K562 (cell line): ENCODE results near the gene GALNS. TPM values are rescaled to one million over a fixed set of nuclear protein-coding genes. Genes with fewer than 3 reads are reported as not detected.

Experiments
- FOS ChIP-seq: IDR thresholded peaks from 3 replicates; pipeline ENCODE4 v1.6.1; 2011; ENCODE audit not compliant: insufficient read length; ENCODE audit errors: extremely low read depth
- GATA2 ChIP-seq: sonication (generic); formaldehyde crosslinking; IDR thresholded peaks from 2 replicates; pipeline ENCODE4 v1.4.0; 2020; ENCODE audit warnings: mild to moderate bottlenecking, missing genetic modification reagents
- GTF2F1 ChIP-seq: IDR thresholded peaks from 2 replicates; pipeline ENCODE4 v1.6.1; 2011; ENCODE audit warnings: low read depth, low read length, improper control_type of control experiment
- HMG20B ChIP-seq: fragments of 250-450 bp; sonication (Bioruptor Pico); IDR thresholded peaks from 2 replicates; pipeline ENCODE4 v1.5.0; 2021; ENCODE audit warnings: mild to moderate bottlenecking
- KLF16 ChIP-seq: IDR thresholded peaks from 2 replicates; pipeline ENCODE4 v1.6.1; 2016; ENCODE audit warnings: antibody characterized with exemption
- L3MBTL2 ChIP-seq: fragments of 450-650 bp; IDR thresholded peaks from 2 replicates; pipeline ENCODE4 v1.6.1; 2016; ENCODE audit warnings: mild to moderate bottlenecking, moderate library complexity
- PCBP1 ChIP-seq: fragments of 200-400 bp; formaldehyde crosslinking; IDR thresholded peaks from 2 replicates; pipeline ENCODE4 v1.6.1; 2018; ENCODE audit warnings: mild to moderate bottlenecking, low read depth, low read length; ENCODE audit not compliant: poor library complexity, severe bottlenecking
- POLR2G ChIP-seq: fragments of 200-400 bp; formaldehyde crosslinking; IDR thresholded peaks from 2 replicates; pipeline ENCODE4 v1.6.1; 2017; ENCODE audit warnings: low read depth, mild to moderate bottlenecking, antibody characterized with exemption, low read length, moderate library complexity
- PRPF4 ChIP-seq: fragments of 200-400 bp; formaldehyde crosslinking; IDR thresholded peaks from one replicate; pipeline ENCODE4 v1.6.1; 2017; ENCODE audit warnings: low read length, low read depth, mild to moderate bottlenecking; ENCODE audit not compliant: insufficient read depth, poor library complexity, severe bottlenecking
- RBFOX2 ChIP-seq: fragments of 200-400 bp; formaldehyde crosslinking; IDR thresholded peaks from 2 replicates; pipeline ENCODE4 v1.6.1; 2017; ENCODE audit warnings: low read depth, mild to moderate bottlenecking, low read length, moderate library complexity
- SIRT6 ChIP-seq: IDR thresholded peaks from one replicate; pipeline ENCODE4 v1.6.1; 2012; ENCODE audit warnings: low read depth, mild to moderate bottlenecking, control low read depth, inconsistent platforms, low read length, moderate library complexity
- TRIM28 ChIP-seq: fragments of 450-650 bp; IDR thresholded peaks from 2 replicates; pipeline ENCODE4 v1.6.1; 2017
- ZNF408 ChIP-seq: fragments of 250-450 bp; sonication (Bioruptor Pico); IDR thresholded peaks from 2 replicates; pipeline ENCODE4 v1.4.0; 2020; ENCODE audit warnings: low read depth, mild to moderate bottlenecking, moderate library complexity
- ZNF695 ChIP-seq: fragments of 450-650 bp; formaldehyde crosslinking; IDR thresholded peaks from 2 replicates; pipeline ENCODE4 v1.4.0; 2020; ENCODE audit warnings: mild to moderate bottlenecking, moderate library complexity
- polyA plus RNA-seq, 8 experiments: library from polyadenylated mRNA; depleted of rRNA in 4 of 8; stranded (reverse) in 5 of 8; unstranded in 3 of 8; fragments of >200 nt; fragmentation: Nextera tagmentation in 2 of 8; fragmentation: Illumina TruSeq in 1 of 8; extraction: Ambion mirVana in 2 of 8; extraction: Trizol in 1 of 8; gene quantifications; 2 replicates each; pipeline versions ENCODE4 v1.2.1 to v1.2.3, GENCODE V29; 2011 to 2014; ENCODE audit warnings: inconsistent platforms in 1 of 8, missing spikeins in 1 of 8
- total RNA-seq, 7 experiments: library from RNA; depleted of rRNA in 6 of 7; stranded (reverse); fragments of >200 nt in 6 of 7; fragmentation: Illumina TruSeq in 2 of 7; extraction: Trizol in 2 of 7; gene quantifications; 2 replicates each; pipeline versions ENCODE4 v1.2.1 to v1.2.3, GENCODE V29; 2011 to 2021; ENCODE audit warnings: low replicate concordance in 1 of 7
- TF ChIP-seq, protein P1 (sequence below), 2 experiments: fragments of 450-650 bp; IDR thresholded peaks; 2 replicates each; pipeline ENCODE4 v1.6.1; 2018; ENCODE audit warnings: mild to moderate bottlenecking in 2 of 2, low read depth in 1 of 2; ENCODE audit not compliant: partially characterized antibody in 2 of 2
- TF ChIP-seq, protein P2 (sequence below): fragments of 450-650 bp; IDR thresholded peaks from 2 replicates; pipeline ENCODE4 v1.7.1; 2018; ENCODE audit warnings: mild to moderate bottlenecking, low read depth; ENCODE audit not compliant: partially characterized antibody
- TF ChIP-seq, protein P3 (sequence below): fragments of 250-450 bp; sonication (Bioruptor Pico); IDR thresholded peaks from 2 replicates; pipeline ENCODE4 v1.4.0; 2020
- TF ChIP-seq, protein P4 (sequence below), 2 experiments: IDR thresholded peaks; 2 replicates each; pipeline ENCODE4 v1.6.1; 2011; ENCODE audit warnings: borderline replicate concordance in 1 of 2, control low read depth in 1 of 2, low read depth in 1 of 2, low read length in 1 of 2, mild to moderate bottlenecking in 1 of 2, mixed read lengths in 1 of 2, moderate library complexity in 1 of 2; ENCODE audit not compliant: insufficient read depth in 1 of 2, insufficient read length in 1 of 2, poor library complexity in 1 of 2, severe bottlenecking in 1 of 2; ENCODE audit errors: extremely low read depth in 1 of 2

GALNS gene
- total and polyA plus RNA-seq, 9 of the 15 experiments (the other 6 are each of a cell fraction or from before 2014, with no cell fraction given) = 0.38 to 13.2 (median 4.3) TPM

DNA sequence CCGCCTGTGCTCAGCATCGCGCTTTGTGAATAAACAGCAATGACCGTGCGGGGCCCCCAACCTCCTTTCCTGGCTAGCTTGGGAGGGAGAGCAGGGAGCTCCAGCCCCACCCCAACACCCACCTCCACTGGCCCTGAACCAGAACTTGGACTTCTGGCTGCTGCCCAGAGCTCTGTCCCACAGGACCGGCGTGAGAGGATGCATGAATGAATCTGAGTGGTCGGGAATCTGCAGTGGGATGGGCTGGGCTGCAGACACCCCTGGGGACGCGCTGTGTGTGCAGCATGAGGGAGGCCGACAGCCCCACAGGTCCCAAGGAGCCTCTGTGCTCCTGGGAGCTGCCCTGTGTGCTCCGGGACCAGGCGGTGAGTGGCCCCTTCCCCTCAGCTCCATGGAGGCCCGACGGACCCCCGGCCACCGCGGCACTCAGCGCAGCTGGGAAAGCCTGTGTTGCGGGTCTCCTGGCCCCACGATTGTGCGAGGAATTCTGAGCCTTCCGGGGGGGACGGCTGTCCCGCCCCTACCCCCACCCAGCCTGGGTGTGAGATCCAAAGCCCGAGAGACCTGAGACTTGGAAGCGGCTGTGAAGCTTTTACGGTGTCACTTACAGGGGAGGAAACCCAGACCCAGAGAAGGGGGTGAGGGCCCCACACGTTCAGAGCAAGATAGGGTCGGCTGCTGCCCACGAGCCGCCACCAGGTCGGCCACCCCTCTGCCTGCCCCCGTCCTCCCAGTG lies 77.2 kb downstream of the GALNS start (continued):
- no peak for TF ChIP-seq L3MBTL2
- no peak for TF ChIP-seq FOS
- TF ChIP-seq ZNF695 (CRISPR knock-in tag) = no peak
- no peak for TF ChIP-seq KLF16
- TF ChIP-seq POLR2G = peak; percentile 74
- TF ChIP-seq ZNF408 (CRISPR knock-in tag) = no peak
- TF ChIP-seq GATA2 (CRISPR knock-in tag) = no peak
- TF ChIP-seq, protein P1, sequence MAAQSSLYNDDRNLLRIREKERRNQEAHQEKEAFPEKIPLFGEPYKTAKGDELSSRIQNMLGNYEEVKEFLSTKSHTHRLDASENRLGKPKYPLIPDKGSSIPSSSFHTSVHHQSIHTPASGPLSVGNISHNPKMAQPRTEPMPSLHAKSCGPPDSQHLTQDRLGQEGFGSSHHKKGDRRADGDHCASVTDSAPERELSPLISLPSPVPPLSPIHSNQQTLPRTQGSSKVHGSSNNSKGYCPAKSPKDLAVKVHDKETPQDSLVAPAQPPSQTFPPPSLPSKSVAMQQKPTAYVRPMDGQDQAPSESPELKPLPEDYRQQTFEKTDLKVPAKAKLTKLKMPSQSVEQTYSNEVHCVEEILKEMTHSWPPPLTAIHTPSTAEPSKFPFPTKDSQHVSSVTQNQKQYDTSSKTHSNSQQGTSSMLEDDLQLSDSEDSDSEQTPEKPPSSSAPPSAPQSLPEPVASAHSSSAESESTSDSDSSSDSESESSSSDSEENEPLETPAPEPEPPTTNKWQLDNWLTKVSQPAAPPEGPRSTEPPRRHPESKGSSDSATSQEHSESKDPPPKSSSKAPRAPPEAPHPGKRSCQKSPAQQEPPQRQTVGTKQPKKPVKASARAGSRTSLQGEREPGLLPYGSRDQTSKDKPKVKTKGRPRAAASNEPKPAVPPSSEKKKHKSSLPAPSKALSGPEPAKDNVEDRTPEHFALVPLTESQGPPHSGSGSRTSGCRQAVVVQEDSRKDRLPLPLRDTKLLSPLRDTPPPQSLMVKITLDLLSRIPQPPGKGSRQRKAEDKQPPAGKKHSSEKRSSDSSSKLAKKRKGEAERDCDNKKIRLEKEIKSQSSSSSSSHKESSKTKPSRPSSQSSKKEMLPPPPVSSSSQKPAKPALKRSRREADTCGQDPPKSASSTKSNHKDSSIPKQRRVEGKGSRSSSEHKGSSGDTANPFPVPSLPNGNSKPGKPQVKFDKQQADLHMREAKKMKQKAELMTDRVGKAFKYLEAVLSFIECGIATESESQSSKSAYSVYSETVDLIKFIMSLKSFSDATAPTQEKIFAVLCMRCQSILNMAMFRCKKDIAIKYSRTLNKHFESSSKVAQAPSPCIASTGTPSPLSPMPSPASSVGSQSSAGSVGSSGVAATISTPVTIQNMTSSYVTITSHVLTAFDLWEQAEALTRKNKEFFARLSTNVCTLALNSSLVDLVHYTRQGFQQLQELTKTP (IDR thresholded peaks at IDR 0.05; ENCODE audit: low read depth in 1 of 2, partially characterized antibody in 2 of 2) = no peak
- no peak for TF ChIP-seq TRIM28
- TF ChIP-seq GTF2F1 = no peak
- TF ChIP-seq, protein P2, sequence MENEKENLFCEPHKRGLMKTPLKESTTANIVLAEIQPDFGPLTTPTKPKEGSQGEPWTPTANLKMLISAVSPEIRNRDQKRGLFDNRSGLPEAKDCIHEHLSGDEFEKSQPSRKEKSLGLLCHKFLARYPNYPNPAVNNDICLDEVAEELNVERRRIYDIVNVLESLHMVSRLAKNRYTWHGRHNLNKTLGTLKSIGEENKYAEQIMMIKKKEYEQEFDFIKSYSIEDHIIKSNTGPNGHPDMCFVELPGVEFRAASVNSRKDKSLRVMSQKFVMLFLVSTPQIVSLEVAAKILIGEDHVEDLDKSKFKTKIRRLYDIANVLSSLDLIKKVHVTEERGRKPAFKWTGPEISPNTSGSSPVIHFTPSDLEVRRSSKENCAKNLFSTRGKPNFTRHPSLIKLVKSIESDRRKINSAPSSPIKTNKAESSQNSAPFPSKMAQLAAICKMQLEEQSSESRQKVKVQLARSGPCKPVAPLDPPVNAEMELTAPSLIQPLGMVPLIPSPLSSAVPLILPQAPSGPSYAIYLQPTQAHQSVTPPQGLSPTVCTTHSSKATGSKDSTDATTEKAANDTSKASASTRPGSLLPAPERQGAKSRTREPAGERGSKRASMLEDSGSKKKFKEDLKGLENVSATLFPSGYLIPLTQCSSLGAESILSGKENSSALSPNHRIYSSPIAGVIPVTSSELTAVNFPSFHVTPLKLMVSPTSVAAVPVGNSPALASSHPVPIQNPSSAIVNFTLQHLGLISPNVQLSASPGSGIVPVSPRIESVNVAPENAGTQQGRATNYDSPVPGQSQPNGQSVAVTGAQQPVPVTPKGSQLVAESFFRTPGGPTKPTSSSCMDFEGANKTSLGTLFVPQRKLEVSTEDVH = no peak
- TF ChIP-seq, protein P3, sequence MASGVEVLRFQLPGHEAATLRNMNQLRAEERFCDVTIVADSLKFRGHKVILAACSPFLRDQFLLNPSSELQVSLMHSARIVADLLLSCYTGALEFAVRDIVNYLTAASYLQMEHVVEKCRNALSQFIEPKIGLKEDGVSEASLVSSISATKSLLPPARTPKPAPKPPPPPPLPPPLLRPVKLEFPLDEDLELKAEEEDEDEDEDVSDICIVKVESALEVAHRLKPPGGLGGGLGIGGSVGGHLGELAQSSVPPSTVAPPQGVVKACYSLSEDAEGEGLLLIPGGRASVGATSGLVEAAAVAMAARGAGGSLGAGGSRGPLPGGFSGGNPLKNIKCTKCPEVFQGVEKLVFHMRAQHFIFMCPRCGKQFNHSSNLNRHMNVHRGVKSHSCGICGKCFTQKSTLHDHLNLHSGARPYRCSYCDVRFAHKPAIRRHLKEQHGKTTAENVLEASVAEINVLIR (CRISPR knock-in tag) = no peak
- no peak for TF ChIP-seq SIRT6
- TF ChIP-seq PRPF4 = no peak
- no peak for TF ChIP-seq HMG20B
- TF ChIP-seq RBFOX2 = peak; percentile 66; the same call in 1 of the 2 replicates
- TF ChIP-seq, protein P4, sequence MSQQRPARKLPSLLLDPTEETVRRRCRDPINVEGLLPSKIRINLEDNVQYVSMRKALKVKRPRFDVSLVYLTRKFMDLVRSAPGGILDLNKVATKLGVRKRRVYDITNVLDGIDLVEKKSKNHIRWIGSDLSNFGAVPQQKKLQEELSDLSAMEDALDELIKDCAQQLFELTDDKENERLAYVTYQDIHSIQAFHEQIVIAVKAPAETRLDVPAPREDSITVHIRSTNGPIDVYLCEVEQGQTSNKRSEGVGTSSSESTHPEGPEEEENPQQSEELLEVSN (IDR thresholded peaks at IDR 0.05; ENCODE audit: borderline replicate concordance in 1 of 2, extremely low read depth in 1 of 2, insufficient read depth in 1 of 2, insufficient read length in 1 of 2, low read depth in 1 of 2, low read length in 1 of 2, poor library complexity in 1 of 2, severe bottlenecking in 1 of 2) = no peak
- TF ChIP-seq PCBP1 = no peak
